Non-pigmented ciliary epithelial cell (primary cell): Measurements from ENCODE around the gene EIF4E2.

ENCODE experiments used
- DNase-seq: peaks from one replicate; pipeline ENCODE4 v3.0.0-alpha.2; 2010; ENCODE audit warnings: low read depth

The EIF4E2 gene, protein sequence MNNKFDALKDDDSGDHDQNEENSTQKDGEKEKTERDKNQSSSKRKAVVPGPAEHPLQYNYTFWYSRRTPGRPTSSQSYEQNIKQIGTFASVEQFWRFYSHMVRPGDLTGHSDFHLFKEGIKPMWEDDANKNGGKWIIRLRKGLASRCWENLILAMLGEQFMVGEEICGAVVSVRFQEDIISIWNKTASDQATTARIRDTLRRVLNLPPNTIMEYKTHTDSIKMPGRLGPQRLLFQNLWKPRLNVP

DNA sequence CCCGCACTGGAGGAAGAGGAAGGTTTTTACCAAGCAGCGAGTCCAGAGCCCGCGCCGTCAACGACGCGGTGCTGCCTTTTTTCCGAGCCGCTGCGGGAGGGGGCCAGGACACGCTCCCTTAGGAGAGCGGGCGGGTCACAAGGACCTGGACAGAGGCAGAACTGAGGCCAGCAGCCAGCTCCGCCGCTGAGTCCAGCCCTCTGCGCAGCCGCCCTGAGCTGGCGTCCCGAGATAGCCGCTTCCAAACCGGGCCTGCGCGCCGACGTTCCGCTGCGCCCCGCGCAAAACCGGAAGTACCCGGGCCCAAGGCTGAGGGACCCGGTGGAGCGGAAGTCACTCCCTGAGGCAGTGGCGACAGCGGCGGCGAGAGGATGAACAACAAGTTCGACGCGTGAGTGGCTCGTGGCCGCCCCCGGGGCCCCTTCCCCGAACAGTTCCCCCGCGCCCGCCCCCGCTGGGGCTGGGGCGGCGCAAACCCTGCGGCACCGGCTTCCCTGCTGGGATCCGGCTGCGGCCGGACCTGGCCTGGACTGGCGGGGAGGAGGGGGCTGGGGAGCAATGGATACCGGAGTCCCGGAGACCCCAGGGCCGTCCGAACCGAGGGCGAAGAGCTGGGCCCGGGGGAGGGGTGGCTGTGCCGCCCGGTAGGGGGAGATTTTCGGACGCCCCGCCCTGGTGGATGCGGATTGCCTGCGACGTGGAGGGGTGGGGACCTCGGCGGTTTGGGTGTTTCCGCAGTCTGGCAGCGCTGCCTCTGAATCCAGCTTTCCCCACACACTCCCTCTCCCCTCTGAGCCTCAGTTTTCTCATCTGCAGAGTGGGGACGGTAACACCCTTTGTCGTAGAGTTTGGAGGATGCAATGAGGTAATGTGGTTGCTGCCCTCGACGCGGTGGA lies at the start of gene EIF4E2, which contains the start of gene TIGD1:
EIF4E2 (plus strand) TSS at position 336 of the 896 bp plus-strand sequence; CDS start at position 372, 36 bp downstream.
TIGD1 (minus strand) TSS at position 204 of the 896 bp plus-strand sequence. CDS start 675 bp downstream, outside the sequence.
- DNase-seq = no peak

DNA sequence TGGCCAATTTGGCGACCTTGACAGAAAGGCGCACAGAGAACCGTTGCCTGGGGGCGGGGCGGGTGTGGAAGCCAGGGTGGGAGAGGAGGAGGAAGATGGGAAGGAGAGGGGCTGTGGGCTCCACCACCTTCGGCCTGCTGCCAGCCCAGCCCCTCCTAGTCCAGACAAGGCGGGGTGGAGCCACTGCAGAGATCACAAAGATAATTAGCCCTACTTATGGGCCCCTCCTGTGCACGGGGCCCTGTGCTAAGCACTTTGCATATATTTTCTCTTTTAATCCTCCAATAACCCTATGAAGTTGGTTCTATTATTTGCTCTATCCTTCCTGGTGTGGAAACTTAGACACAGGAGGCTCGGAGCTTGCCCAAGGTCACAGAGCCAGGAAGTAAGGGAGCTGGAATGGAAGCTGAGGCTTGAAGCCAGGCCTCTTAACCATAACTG lies 49.1 kb upstream of the EIF4E2 start:
- no peak for DNase-seq

DNA sequence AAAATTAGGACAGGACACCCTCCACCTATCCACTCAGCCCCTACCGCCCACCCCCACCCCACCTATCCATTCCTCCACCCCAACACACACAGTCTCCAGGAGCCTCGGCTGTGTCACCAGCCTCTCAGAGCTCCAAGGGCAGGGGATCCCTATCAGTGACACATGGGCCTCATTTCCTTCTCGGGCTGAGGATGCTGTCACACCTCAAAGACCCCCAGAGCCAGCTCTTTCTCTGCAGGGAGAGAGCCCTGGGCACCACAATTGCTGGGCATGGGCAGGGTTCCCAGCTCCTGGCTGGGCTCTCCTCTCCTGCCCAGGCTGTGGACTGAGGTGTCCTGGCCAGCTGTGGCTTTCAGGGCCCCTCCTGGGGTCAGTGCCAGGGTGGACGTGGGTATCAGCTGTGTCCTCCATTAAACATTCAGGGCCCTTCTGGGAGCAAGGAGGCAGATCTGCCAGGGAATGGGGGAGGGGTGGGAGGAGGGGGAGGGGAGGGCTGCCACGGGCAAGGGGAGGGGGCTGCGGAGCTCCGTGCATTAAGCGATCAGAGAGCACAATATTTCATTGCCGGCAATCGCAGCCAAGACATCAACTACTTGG lies 48.6 kb upstream of the EIF4E2 start:
- no peak for DNase-seq

DNA sequence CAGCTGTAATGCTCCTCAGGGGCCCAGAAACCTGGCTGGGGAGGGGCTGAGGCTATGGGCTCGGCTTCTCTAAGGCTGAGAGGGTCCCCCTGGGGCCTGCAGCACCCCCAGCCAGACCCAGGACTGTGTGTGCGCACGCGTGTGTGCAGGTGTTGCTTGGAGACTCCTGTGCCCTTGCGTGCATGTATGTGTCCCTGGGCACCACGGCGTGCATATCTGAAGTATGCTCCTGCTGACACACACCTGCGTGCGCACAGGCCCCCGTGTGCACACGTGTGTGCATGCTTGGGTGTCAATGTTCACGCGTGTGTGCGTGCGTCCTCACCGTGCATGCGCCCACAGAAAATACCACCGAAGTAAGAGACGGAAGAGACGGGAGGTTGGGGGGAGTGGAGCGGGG lies 48.0 kb upstream of the EIF4E2 start:
- no peak for DNase-seq

DNA sequence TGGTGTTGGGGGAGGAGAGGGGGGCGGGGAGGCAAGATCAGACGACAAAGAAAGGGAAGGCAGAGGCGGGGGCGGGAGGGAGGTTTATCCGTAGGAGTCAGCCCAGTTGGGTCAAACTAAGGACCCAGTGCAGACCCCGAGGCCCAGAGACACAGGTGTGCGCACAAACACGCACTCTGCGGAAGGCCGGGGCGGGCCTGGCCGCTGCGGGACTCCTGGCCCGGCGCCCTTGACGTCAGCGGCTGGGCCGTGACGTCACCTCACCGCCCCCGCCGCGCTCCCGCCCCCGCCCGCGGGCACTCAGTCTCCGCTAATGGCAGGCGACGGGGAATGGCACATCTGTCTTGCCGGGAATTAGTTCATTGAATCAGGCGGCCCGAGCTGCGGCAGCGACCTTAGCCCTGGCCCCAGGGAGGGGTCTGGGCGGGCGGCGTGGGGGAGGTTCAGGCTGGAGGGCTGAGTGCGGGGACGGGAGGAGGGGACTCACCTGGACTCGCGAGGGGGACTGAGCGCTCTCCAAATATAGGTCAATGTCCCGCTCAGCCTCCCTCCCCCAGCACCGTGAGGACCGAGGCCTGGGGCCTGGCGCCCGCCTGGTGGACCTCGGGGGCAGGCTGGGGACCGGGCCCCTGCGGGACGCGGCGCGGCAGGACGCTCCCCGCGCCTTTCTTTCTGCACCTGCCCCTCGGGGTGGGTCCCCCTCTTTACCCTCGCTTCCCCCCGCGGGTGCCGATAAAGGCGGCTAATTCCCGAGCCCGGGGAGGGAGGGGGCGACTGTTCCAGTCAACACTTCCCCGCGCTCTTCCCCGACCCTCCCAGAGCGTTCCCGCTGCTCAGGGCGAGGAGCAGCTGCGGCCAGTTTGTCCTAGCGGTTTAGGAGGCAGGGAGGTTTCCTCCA lies 47.3 kb upstream of the EIF4E2 start:
- DNase-seq = no peak

DNA sequence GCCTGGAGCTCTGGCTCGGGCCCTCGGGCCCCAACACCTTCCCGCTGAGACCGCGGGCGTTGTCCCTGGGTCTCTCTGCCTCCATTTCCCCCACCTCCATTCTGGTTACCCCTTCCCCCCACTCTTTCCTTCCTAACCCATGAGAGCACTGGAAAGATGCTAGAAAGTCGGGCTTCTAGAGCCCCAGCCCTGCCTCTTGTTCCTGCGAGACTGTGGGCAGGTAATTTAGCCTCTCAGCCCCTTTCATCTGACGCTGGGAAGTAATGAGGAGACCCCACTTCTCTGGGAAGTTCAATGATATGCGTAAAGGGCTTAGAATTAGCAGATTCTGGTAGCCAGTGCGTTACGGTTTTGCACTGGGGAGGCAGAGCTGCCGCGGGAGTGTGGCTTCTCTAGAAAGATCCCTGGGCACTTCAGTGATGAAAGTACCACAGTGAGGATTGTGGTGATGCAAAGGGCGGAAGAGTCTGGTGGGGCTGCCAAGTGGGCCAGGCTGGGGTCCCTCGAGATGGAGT lies 46.6 kb upstream of the EIF4E2 start:
- no peak for DNase-seq

DNA sequence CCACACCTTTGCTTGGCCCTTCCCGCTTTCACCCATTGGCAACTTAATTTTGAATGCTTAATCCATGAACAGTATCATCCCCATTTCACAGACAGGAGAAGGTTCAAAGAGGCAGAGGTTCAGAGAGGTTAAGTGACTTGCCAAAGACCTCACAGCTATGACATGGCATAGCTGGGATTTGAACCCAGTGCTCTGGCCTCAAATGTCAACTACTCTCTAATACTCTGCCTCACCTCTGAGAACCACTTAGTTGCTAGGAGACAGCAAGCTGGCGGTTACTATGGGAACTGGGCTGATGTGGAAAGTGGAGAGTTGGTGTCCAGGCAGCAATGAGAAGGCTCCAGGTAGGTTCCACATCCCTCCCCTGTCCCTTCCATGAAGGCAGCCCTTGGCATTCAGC lies 46.1 kb upstream of the EIF4E2 start:
- DNase-seq = no peak

DNA sequence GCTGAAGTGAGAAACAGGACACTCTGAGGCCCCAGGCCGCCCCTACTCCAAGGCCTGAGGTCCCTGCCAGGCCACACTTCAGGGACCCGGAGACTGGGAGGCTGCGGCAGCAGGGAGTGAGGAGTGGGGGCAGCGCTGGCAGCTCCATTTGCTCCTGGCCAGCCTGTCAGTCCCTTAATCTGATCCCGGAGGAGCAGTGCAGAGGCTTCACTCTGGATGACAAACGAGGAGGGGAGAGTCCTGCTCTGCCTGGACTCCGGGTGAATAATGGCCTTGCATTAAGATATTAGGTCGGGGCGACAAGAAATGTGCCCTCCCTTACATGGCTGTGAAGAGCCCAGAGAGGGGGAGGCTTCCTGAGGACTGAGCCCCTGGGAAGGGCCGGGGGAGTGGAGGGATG lies 44.6 kb upstream of the EIF4E2 start:
- DNase-seq = no peak

DNA sequence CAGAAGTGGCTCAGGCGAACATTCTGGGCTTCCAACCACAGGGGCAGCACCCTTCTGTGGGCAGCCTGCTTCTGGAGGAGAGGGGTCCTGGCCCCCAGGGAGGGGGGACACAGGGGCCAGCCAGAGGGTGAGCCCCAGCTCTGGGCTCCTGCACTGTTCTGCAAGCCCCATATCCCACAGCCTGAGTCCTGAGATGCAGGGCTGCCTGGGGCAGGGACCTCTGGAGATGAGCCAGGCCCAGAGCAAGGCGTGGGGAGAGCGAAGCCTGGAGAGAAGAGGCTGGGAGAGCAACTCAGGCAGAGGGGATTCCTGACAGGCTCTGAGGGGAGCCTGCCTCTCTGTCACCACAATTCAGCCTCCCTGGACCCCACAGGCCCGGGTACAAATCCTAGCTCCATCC lies 43.8 kb upstream of the EIF4E2 start:
- DNase-seq = no peak

DNA sequence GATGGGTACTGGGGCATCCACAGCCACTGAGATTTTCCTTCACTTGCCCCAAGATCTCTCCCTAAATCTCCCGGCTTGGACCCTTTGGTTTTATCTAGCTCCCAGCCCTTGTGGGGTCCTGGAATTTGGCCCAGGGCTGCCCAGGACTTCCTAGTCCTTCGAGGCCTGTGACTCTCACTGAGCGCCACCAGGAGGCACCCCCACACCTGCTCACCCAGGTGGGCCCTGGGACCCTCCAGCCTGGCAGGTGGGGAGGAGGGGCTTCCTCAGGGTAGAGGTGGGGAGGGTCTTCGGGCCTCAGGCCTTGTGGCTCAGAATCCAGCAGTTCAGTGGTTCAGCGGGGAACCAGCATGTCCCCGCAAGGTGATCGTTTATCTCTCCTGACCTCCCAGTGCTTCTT lies 42.2 kb upstream of the EIF4E2 start:
- no peak for DNase-seq

DNA sequence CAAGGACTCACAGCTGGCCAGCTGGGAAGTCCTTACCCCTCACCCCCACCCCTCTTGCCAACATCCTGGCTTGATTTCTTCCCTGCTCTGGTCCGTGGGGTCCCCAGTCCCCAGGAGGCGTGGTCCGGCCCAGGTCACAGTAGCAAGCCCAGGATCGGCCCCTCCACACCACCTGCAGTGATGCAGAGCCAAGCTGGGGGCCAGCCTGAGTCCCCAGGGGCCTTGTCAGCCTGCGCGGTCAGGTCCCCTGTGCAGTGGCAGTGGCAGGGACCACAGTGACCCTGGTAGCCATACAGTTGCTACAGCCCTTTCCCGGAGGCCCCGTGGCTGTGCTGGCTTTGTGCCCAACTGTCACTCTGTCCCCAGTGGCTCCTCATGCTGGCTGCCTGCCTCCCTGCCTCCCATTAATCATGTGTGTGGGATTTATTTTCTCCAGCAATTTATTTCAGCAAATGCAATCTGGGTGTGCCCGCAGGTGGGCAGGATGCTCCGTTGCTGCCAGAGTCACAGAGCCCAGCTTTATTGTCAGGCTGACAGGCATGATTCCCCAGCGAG lies 39.1 kb upstream of the EIF4E2 start:
- DNase-seq = no peak

DNA sequence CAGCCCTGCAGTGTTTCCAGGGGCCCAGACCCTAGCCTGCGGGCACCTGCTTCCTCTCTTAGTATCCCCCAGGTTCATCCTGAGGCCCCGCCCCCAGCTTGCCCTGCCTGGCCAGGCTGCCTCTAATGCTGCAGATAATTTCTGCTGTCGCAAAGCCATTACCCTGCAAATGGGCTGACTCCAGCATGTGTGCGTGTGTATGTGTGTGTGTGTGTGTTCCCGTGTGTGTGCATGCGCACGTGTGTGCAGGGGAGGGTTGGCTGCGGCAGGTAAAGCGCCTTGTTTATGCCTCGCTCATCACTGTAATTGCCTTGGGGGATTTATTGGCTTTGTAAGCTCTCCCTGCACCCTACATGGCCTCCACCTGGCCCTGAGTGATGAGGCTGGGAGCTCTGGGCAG lies 37.9 kb upstream of the EIF4E2 start:
- no peak for DNase-seq

DNA sequence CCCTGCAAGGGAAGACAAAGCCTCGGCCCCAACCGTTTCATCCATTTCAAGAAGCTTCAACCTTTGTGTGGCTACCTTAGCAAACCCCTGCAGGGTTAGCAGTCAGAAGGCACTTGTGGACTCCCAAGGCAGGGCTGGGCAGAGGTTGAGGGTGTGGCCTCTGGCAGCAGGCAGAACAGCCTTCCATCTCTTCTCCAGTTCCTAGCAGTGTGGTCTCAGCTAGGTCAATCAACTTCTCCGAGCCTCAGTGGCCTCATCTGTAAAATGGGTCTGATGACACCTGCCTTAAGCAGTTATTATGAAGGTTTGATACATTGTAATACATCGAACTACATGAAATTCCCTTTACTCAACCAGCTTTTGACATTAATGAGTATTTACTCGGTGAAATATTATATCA lies 37.1 kb upstream of the EIF4E2 start:
- no peak for DNase-seq

DNA sequence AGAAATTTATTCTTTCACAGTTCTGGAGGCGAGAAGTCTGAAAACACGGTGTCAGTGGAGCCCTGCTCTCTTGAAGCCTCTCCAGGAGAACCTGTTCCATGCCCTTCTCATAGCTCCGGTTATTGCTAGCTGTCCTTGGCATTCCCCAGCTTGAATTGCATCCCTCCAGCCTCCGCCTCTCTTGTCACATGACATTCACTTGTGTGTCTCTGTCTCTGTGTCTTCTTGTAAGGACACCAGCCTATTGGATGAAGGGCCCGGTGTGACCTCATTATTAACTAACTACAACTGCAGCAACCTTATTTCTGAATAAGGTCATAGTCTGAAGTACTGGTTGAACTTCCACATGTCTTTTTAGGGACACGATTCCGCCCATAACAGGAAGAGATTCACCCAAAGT lies 34.9 kb upstream of the EIF4E2 start:
- no peak for DNase-seq

DNA sequence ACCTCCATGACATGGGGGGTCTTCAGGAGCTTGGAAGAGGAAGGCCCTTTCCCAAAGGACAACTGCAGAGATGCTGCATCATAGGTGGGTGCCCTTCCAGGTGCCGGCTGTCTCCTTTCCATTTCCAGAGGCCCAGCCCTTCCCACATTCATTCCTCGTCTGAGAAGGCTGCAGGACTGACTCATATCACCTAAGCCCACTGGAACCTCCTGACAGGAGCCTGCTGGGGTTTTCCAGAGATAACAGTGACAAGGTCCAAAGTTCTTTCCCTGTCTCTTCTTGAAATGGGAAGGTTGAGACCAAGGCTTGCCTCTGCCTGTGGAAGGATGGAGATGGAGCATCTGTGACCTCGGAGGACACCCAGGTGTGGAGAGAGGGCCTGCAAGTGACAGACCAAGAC lies 33.9 kb upstream of the EIF4E2 start:
- DNase-seq = no peak

DNA sequence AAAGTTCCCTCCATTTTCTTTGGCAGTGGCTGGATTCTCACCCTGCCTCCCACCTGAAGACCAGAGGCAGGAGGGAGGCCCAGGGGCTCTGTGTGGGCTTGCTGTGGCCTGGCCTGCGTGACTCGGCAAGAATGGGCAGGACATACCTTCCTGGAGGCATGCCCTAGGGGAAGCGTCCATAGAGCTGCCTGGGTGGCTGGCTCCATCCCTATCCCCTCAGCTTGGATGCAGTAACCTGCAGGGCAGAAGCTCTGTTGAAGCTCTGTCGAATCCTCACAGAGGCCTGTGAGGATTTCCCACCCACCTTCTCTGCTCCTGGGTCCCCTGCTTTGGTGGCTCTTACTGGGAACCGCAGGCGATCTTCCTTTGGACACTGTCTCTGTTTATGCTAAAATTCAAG lies 31.6 kb upstream of the EIF4E2 start:
- no peak for DNase-seq

DNA sequence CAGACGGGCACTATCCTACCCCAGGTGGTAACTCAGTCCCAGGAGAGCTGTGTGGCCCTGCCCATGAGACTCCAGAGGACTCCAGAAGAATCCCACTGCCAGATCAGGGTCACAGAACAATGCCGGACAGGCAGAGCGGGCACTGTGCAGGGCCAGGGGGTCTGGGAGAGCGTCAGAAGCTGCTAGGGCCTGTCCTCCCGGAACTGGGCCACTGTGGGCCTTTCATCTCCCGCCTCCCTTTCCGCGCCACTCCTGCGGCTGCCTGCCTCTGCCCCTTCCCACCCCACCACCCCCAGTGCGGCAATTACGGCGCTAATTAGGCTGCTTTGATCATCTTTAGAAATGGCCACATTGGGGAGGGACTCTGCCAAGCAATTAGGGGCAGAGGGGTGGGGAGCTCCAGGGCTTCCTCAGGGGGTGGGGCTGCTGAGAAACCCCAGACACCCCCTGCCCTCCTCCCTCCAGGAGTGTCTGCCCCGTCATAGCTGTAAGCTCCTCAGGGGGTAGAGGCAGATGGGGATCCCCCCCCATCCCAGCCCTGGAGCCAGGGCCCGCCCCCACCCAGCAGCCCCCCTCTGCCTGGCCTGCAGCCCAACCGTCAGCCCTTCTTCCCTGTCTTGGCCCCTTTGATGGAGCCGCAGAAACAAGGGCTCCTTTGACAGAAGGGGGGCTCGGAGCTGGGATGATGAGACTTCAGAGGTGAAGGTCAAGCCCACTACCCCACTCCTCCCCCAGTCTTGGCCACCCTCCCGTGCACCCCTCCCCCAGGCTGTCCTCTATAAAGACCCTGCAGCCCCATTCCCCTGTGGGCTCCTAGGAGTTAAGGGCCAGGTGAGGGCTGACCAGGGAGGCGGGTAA lies 30.7 kb upstream of the EIF4E2 start, which contains the start of gene PRSS56:
PRSS56 (plus strand) TSS at position 808 of the 858 bp plus-strand sequence. CDS start 211 bp downstream, outside the sequence.
- no peak for DNase-seq

DNA sequence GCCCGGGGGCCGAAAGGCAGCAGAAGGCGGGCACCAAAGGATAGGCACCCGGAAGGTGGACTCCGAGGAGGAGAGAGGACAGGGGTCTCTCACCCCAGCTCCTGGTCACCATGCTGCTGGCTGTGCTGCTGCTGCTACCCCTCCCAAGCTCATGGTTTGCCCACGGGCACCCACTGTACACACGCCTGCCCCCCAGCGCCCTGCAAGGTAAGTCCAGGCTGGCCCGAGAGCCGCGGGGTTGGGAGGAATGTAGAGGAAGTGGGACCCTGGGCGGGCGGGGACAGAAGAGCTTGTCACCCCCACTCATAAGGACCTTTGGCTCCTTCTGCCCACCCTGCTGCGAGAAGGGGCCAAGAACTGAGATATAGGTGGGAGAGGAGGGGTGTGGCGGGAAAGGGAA lies 30.0 kb upstream of the EIF4E2 start:
- no peak for DNase-seq

DNA sequence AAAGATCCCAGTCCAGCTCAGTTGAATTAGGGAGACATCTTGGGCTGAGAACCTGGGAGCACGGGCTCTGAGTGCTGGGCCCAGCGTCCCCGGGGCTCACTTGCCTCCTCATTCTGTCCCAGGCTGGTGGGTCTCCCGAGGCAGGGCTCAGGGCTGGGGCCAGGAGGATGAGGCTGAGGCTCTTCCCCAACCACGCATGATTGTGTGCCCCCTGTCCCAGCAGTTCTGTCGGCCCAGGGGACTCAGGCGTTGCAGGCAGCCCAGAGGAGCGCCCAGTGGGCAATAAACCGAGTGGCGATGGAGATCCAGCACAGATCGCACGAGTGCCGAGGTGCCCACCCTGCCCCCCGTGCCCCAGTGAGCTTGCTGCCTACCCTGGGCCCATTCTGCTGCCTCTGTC lies 29.4 kb upstream of the EIF4E2 start:
- no peak for DNase-seq

DNA sequence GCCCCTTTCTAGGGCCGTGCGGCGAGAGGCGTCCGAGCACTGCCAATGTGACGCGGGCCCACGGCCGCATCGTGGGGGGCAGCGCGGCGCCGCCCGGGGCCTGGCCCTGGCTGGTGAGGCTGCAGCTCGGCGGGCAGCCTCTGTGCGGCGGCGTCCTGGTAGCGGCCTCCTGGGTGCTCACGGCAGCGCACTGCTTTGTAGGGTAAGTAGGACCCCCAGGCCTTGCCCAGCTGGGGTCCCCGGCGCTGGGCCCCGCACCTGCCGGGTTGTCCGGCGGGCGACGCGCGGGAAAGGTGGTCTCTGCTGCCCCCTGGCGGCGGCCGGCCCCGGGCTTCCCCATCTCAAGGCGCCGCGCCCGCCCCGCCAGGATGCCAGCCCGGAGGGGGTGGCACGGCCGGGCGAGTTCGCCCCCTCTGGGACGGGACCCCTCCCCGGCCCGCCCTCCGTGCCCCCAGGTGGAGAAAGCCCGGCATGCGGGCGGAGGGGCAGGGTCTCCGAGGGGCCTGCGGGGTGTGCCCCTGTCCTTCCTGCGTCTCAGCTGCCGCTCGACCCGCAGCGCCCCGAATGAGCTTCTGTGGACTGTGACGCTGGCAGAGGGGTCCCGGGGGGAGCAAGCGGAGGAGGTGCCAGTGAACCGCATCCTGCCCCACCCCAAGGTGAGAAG lies 28.4 kb upstream of the EIF4E2 start:
- no peak for DNase-seq
